Mesendoderm (in vitro differentiated cells): ENCODE results near the gene PRPSAP1.

Source experiments
- DNase-seq: peaks from one replicate; pipeline ENCODE4 v3.0.0; 2013
- H2AK5ac ChIP-seq: 2 replicates; pipeline ENCODE4 v1.6.1; 2013; ENCODE audit warnings: low read length, inconsistent platforms
- H2BK120ac ChIP-seq: 2 replicates; pipeline ENCODE4 v1.6.1; 2013; ENCODE audit warnings: low read depth, mild to moderate bottlenecking, low read length, moderate library complexity, mixed read lengths
- H2BK15ac ChIP-seq: replicated peaks from 2 replicates; pipeline ENCODE4 v1.6.1; 2013; ENCODE audit warnings: low read depth, mild to moderate bottlenecking, moderate library complexity
- H2BK5ac ChIP-seq: 2 replicates; pipeline ENCODE4 v1.6.1; 2013; ENCODE audit warnings: low read length, inconsistent platforms
- H3K18ac ChIP-seq: 2 replicates; pipeline ENCODE4 v1.6.1; 2013; ENCODE audit warnings: mild to moderate bottlenecking, low read length, mixed read lengths
- H3K23ac ChIP-seq: one replicate; pipeline ENCODE4 v1.6.1; 2013; ENCODE audit warnings: low read length
- H3K27ac ChIP-seq: 2 replicates; pipeline ENCODE4 v1.5.1; 2013; ENCODE audit warnings: low read depth, mild to moderate bottlenecking, inconsistent platforms, low read length, moderate library complexity
- H3K27me3 ChIP-seq: 2 replicates; pipeline ENCODE4 v1.6.1; 2013; ENCODE audit warnings: low read length, control low read depth, mild to moderate bottlenecking, inconsistent platforms; ENCODE audit not compliant: insufficient read depth, poor library complexity
- H3K36me3 ChIP-seq: 2 replicates; pipeline ENCODE4 v1.6.1; 2013; ENCODE audit warnings: low read length, inconsistent platforms; ENCODE audit not compliant: control insufficient read depth, insufficient read depth
- H3K4ac ChIP-seq: one replicate; pipeline ENCODE4 v1.6.1; 2013; ENCODE audit warnings: low read depth, mild to moderate bottlenecking, low read length, moderate library complexity
- H3K4me1 ChIP-seq: 2 replicates; pipeline ENCODE4 v1.6.1; 2013; ENCODE audit warnings: low read depth, low read length, inconsistent platforms; ENCODE audit not compliant: control insufficient read depth
- H3K4me2 ChIP-seq: 2 replicates; pipeline ENCODE4 v1.6.1; 2013; ENCODE audit warnings: low read length
- H3K4me3 ChIP-seq: 2 replicates; pipeline ENCODE4 v1.5.1; 2013; ENCODE audit warnings: mild to moderate bottlenecking, low read length
- H3K56ac ChIP-seq: one replicate; pipeline ENCODE4 v1.6.1; 2013; ENCODE audit warnings: low read length
- H3K79me1 ChIP-seq: 2 replicates; pipeline ENCODE4 v1.6.1; 2013; ENCODE audit warnings: low read length, inconsistent platforms
- H3K79me2 ChIP-seq: 2 replicates; pipeline ENCODE4 v1.6.1; 2013; ENCODE audit warnings: mild to moderate bottlenecking, low read length; ENCODE audit not compliant: control insufficient read depth, insufficient read depth
- H3K9ac ChIP-seq: 2 replicates; pipeline ENCODE4 v1.6.1; 2013; ENCODE audit warnings: low read length, inconsistent platforms
- H4K5ac ChIP-seq: one replicate; pipeline ENCODE4 v1.6.1; 2013; ENCODE audit warnings: low read length
- H4K8ac ChIP-seq: one replicate; pipeline ENCODE4 v1.6.1; 2013; ENCODE audit warnings: low read depth, mild to moderate bottlenecking, control low read depth, low read length, moderate library complexity
- WGBS: extraction: QIAGEN DNeasy Blood & Tissue Kit; methylation state at CpG from one replicate; pipeline ENCODE4 v1.1.7; 2013; ENCODE audit warnings: low lambda C conversion rate, missing lambda C conversion rate; ENCODE audit not compliant: insufficient coverage; ENCODE audit errors: extremely low coverage; 5-methylcytosine and 5-hydroxymethylcytosine counted together

Gene PRPSAP1

GRCh38 chr17:76277300-76278267 is 76.1 kb downstream of the PRPSAP1 start:
- no peak overlapping the region for H4K5ac ChIP-seq
- H3K36me3 ChIP-seq: no peaks in the 10 kb centered on the region
- H3K23ac ChIP-seq: no peak overlapping the region
- H3K79me1 ChIP-seq: no peaks in the 10 kb centered on the region
- no peak overlapping the region for H2BK5ac ChIP-seq
- no peak for DNase-seq
- no peak overlapping the region for H2BK15ac ChIP-seq
- H3K4ac ChIP-seq: no peak overlapping the region
- no peaks in the 10 kb centered on the region for H3K4me1 ChIP-seq
- H3K18ac ChIP-seq: no peak overlapping the region
- H2BK120ac ChIP-seq: no peak overlapping the region
- H3K4me3 ChIP-seq: no peak overlapping the region
- no peaks in the 10 kb centered on the region for H3K79me2 ChIP-seq
- H3K9ac ChIP-seq: no peak overlapping the region
- H3K27ac ChIP-seq: no peak overlapping the region
- H3K4me2 ChIP-seq: no peak overlapping the region
- H3K56ac ChIP-seq: peak overlapping the region; percentile 30
- WGBS: 100% methylated on average over 5 of the region's 31 CpGs
- no peak overlapping the region for H4K8ac ChIP-seq
- H2AK5ac ChIP-seq: no peak overlapping the region
- H3K27me3 ChIP-seq: no peaks in the 10 kb centered on the region

GRCh38 chr17:76276461-76277299 is 77.0 kb downstream of the PRPSAP1 start:
- H3K36me3 ChIP-seq: no peaks in the 10 kb centered on the region
- H3K18ac ChIP-seq: no peak overlapping the region
- no peak overlapping the region for H2BK120ac ChIP-seq
- no peak overlapping the region for H2BK15ac ChIP-seq
- H3K27ac ChIP-seq: no peak overlapping the region
- H3K4me2 ChIP-seq: no peak overlapping the region
- no peak overlapping the region for H3K4ac ChIP-seq
- no peaks in the 10 kb centered on the region for H3K4me1 ChIP-seq
- no CpG with 5 or more reads among the region's 19 CpGs for WGBS
- no peaks in the 10 kb centered on the region for H3K27me3 ChIP-seq
- H2AK5ac ChIP-seq: no peak overlapping the region
- no peak overlapping the region for H2BK5ac ChIP-seq
- H3K79me2 ChIP-seq: no peaks in the 10 kb centered on the region
- H4K8ac ChIP-seq: no peak overlapping the region
- DNase-seq: peak; percentile 79
- no peak overlapping the region for H4K5ac ChIP-seq
- peak overlapping the region; percentile 30 for H3K56ac ChIP-seq
- no peak overlapping the region for H3K23ac ChIP-seq
- no peaks in the 10 kb centered on the region for H3K79me1 ChIP-seq
- no peak overlapping the region for H3K4me3 ChIP-seq
- H3K9ac ChIP-seq: no peak overlapping the region

GRCh38 chr17:76276069-76276431 is 77.7 kb downstream of the PRPSAP1 start:
- Histone ChIP-seq H3K4ac (no peak overlapping the region), H3K36me3 (no peaks in the 10 kb centered on the region), H3K9ac (no peak overlapping the region), H2BK120ac (no peak overlapping the region), H3K56ac (no peak overlapping the region), H3K18ac (no peak overlapping the region), H3K4me2 (no peak overlapping the region), H3K79me1 (no peaks in the 10 kb centered on the region), H3K4me3 (no peak overlapping the region), H4K5ac (no peak overlapping the region), H3K4me1 (no peaks in the 10 kb centered on the region), H2BK15ac (no peak overlapping the region), H3K23ac (no peak overlapping the region), H3K27ac (no peak overlapping the region), H3K79me2 (no peaks in the 10 kb centered on the region), H2AK5ac (no peak overlapping the region), H3K27me3 (no peaks in the 10 kb centered on the region), H4K8ac (no peak overlapping the region), H2BK5ac (no peak overlapping the region)
- no peak for DNase-seq
- WGBS: no CpG with 5 or more reads among the region's 11 CpGs

GRCh38 chr17:76275382-76276068 is 78.2 kb downstream of the PRPSAP1 start:
- WGBS: no CpG with 5 or more reads among the region's 22 CpGs
- Histone ChIP-seq H3K4me3 (no peak overlapping the region), H3K23ac (no peak overlapping the region), H3K4ac (no peak overlapping the region), H3K4me1 (no peaks in the 10 kb centered on the region), H3K27ac (no peak overlapping the region), H3K56ac (no peak overlapping the region), H3K36me3 (no peaks in the 10 kb centered on the region), H3K4me2 (no peak overlapping the region), H3K79me2 (no peaks in the 10 kb centered on the region), H3K18ac (no peak overlapping the region), H2AK5ac (no peak overlapping the region), H4K5ac (no peak overlapping the region), H3K27me3 (no peaks in the 10 kb centered on the region), H2BK120ac (no peak overlapping the region), H4K8ac (no peak overlapping the region), H2BK15ac (no peak overlapping the region), H2BK5ac (no peak overlapping the region), H3K9ac (no peak overlapping the region), H3K79me1 (peaks cover 2% of the 10 kb centered on the region)
- no peak for DNase-seq

- Histone ChIP-seq H3K4ac (no peak overlapping the region), H2BK5ac (no peak overlapping the region), H3K56ac (no peak overlapping the region), H3K23ac (no peak overlapping the region), H3K4me3 (no peak overlapping the region), H2BK15ac (no peak overlapping the region), H3K79me2 (peaks cover 2% of the 10 kb centered on the region), H3K18ac (no peak overlapping the region), H3K4me2 (no peak overlapping the region), H3K27ac (no peak overlapping the region), H3K27me3 (no peaks in the 10 kb centered on the region), H3K79me1 (peaks cover 5% of the 10 kb centered on the region), H3K9ac (no peak overlapping the region), H3K36me3 (no peaks in the 10 kb centered on the region), H4K5ac (no peak overlapping the region), H3K4me1 (no peaks in the 10 kb centered on the region), H2AK5ac (no peak overlapping the region), H2BK120ac (no peak overlapping the region), H4K8ac (no peak overlapping the region)
- no peak for DNase-seq
- WGBS: no CpG with 5 or more reads among the region's 21 CpGs
These were observed 79.4 kb downstream of the PRPSAP1 start for GRCh38 chr17:76274112-76274956.
